Sigmoid colon (tissue), 7 donors: ENCODE measurements around the gene CHRNB2. TPM values are rescaled to one million over a fixed set of nuclear protein-coding genes. Genes with fewer than 3 reads are reported as not detected.

ENCODE experiments used
- DNase-seq: peaks from one replicate; pipeline ENCODE4 v3.0.0-alpha.2; 2019
- H3K27ac ChIP-seq, 4 donors: fragments of 200-600 bp; sonication (generic); one replicate each; pipeline ENCODE4 v1.5.1; 2016 to 2019; ENCODE audit warnings: mild to moderate bottlenecking in 1 of 4
- H3K27me3 ChIP-seq, 3 donors: fragments of 200-600 bp; sonication (generic); one replicate each; pipeline ENCODE4 v1.5.1; 2019; ENCODE audit warnings: mild to moderate bottlenecking in 1 of 3
- H3K36me3 ChIP-seq, 4 donors: fragments of 200-600 bp; sonication (generic); one replicate each; pipeline ENCODE4 v1.5.1; 2016 to 2019
- H3K4me1 ChIP-seq, 4 donors: fragments of 200-600 bp; sonication (generic); one replicate each; pipeline ENCODE4 v1.5.1; 2017 to 2019
- H3K4me3 ChIP-seq, 4 donors: fragments of 200-600 bp; sonication (generic); one replicate each; pipeline ENCODE4 v1.5.1; 2017 to 2019; ENCODE audit warnings: mild to moderate bottlenecking in 2 of 4, moderate library complexity in 1 of 4
- H3K9me3 ChIP-seq, 4 donors: fragments of 200-600 bp in 3 of 4; sonication (generic) in 3 of 4; one replicate each; pipeline versions ENCODE4 v1.5.1 to v1.6.1; 2013 to 2019
- EP300 ChIP-seq, 4 donors: sonication (generic); formaldehyde crosslinking; IDR thresholded peaks; one replicate each; pipeline ENCODE4 v1.6.1; 2017; ENCODE audit warnings: antibody characterized with exemption in 4 of 4
- POLR2A ChIP-seq, 2 donors: fragments of 450-650 bp; IDR thresholded peaks; one replicate each; pipeline ENCODE4 v1.6.1; 2016; ENCODE audit warnings: antibody characterized with exemption in 2 of 2, mild to moderate bottlenecking in 2 of 2, moderate library complexity in 2 of 2
- POLR2AphosphoS5 ChIP-seq, 4 donors: sonication (generic); formaldehyde crosslinking; IDR thresholded peaks; one replicate each; pipeline ENCODE4 v1.6.1; 2017; ENCODE audit warnings: antibody characterized with exemption in 4 of 4
- WGBS, 2 donors: extraction: QIAGEN DNeasy Blood & Tissue Kit; methylation state at CpG; one replicate each; pipeline ENCODE4 v1.1.7; 2013; 5-methylcytosine and 5-hydroxymethylcytosine counted together
- intact Hi-C: fragments of 100-400 bp; cut with DNase I; formaldehyde crosslinking; loops from one replicate; pipeline ENCODE4 v1.15.1; 2023
- polyA plus RNA-seq, 3 donors: library from polyadenylated mRNA; stranded (reverse); fragments of 200-250 nt; gene quantifications; one replicate each; pipeline ENCODE4 v1.2.3, GENCODE V29; 2013
- total RNA-seq, 4 donors: library from RNA; depleted of rRNA; stranded (reverse); fragments of >200 nt; gene quantifications; one replicate each; pipeline ENCODE4 v1.1.0, GENCODE V29; 2016
- TF ChIP-seq, protein P1 (sequence below), 4 experiments: fragments of 450-650 bp in 3 of 4; fragments of 200-600 bp in 1 of 4; IDR thresholded peaks; one replicate each; pipeline ENCODE4 v1.5.1; 2016 to 2019; ENCODE audit warnings: antibody characterized with exemption in 4 of 4, mild to moderate bottlenecking in 3 of 4, moderate library complexity in 2 of 4
- donor health status: healthy with polysubstance abuse.
- donor health status: Bipolar disorder and iron deficiency.
- donor health status: healthy.

The CHRNB2 gene
- total and polyA plus RNA-seq, 7 donors, result under 0.01 to 1.7 (median 0.95) TPM; not detected in 2

DNA sequence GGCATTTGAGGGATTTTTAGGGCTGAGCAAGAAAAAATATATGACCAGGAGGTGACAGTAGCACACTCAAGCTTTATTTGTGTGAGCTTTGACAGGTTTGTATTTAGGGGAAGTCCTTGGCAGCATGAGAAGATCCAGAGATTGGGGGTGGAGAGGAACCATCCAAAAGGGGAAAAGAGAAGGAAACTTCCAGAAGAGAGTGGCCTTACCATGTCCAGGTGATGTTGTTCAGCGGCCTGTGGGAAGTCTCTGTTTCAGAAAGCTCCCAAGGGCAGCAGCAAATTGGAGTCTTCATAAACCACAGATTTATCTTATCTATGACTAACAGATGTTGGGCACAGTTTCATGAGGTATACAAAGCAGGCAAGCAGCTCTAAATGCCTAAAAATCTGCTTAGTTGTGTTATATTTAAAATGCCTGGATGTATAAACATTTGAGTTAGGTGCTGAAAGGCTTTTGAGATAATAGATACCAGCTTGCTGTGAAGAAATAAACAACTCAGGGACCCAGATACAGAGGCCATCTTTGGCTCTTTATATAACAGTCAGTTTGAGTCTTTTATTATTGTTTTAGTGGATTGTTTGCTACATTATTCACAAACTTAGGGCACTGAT is 61.6 kb downstream of the CHRNB2 start:
- WGBS, 2 donors, result 80 to 87% methylated on average over 1 of the region's 1 CpG
- no peak for DNase-seq
- Histone ChIP-seq H3K9me3 (no peaks in the 10 kb centered on the region), H3K36me3 (no peaks in the 10 kb centered on the region), H3K27me3 (no peaks in the 10 kb centered on the region), H3K4me1 (peaks cover 0 to 22% (median 12%) of the 10 kb centered on the region in 4 donors), H3K27ac (no peak overlapping the region), H3K4me3 (no peak overlapping the region)
- intact Hi-C loops, result no loop called here
- no peak for TF ChIP-seq POLR2A (IDR thresholded peaks at IDR 0.05)
- TF ChIP-seq POLR2AphosphoS5 (IDR thresholded peaks at IDR 0.05), result no peak
- TF ChIP-seq EP300 (IDR thresholded peaks at IDR 0.05), result no peak
- TF ChIP-seq, protein P1, sequence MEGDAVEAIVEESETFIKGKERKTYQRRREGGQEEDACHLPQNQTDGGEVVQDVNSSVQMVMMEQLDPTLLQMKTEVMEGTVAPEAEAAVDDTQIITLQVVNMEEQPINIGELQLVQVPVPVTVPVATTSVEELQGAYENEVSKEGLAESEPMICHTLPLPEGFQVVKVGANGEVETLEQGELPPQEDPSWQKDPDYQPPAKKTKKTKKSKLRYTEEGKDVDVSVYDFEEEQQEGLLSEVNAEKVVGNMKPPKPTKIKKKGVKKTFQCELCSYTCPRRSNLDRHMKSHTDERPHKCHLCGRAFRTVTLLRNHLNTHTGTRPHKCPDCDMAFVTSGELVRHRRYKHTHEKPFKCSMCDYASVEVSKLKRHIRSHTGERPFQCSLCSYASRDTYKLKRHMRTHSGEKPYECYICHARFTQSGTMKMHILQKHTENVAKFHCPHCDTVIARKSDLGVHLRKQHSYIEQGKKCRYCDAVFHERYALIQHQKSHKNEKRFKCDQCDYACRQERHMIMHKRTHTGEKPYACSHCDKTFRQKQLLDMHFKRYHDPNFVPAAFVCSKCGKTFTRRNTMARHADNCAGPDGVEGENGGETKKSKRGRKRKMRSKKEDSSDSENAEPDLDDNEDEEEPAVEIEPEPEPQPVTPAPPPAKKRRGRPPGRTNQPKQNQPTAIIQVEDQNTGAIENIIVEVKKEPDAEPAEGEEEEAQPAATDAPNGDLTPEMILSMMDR (IDR thresholded peaks at IDR 0.05), result no peak

Other genes with a start within 250 kb of the CHRNB2 start
- gene AQP10, start 246.7 kb upstream of the CHRNB2 start, total RNA-seq, result not detected
- not detected for gene AQP10, start 246.7 kb upstream of the CHRNB2 start, polyA plus RNA-seq
- gene ATP8B2, start 242.3 kb upstream of the CHRNB2 start, total RNA-seq, result 10 to 100 TPM; 53.1 to 64.3 (median 56.6) TPM
- 10 to 100 TPM in 1 of 3 donors, 1 to 10 TPM in 1, under 1 TPM in 1; 0.92 to 17.7 (median 7.2) TPM for gene ATP8B2, start 242.3 kb upstream of the CHRNB2 start, polyA plus RNA-seq
- gene IL6R, start 162.4 kb upstream of the CHRNB2 start, total RNA-seq, result 10 to 100 TPM; 22.9 to 40.2 (median 36.6) TPM
- 10 to 100 TPM in 1 of 3 donors, 1 to 10 TPM in 2; 3.0 to 18.4 (median 7.6) TPM for gene IL6R, start 162.4 kb upstream of the CHRNB2 start, polyA plus RNA-seq
- gene TDRD10, start 65.6 kb upstream of the CHRNB2 start, total RNA-seq, result 1 to 10 TPM in 3 of 4 donors, under 1 TPM in 1; 0.68 to 3.9 (median 1.8) TPM
- 1 to 10 TPM in 2 of 3 donors, under 1 TPM in 1; 0.46 to 2.0 (median 1.8) TPM for gene TDRD10, start 65.6 kb upstream of the CHRNB2 start, polyA plus RNA-seq
- gene SHE, start 65.4 kb upstream of the CHRNB2 start, total RNA-seq, result 10 to 100 TPM in 1 of 4 donors, 1 to 10 TPM in 3; 5.2 to 10.2 (median 7.8) TPM
- 1 to 10 TPM; 1.6 to 5.7 (median 3.0) TPM for gene SHE, start 65.4 kb upstream of the CHRNB2 start, polyA plus RNA-seq
- 10 to 100 TPM; 15.1 to 18.9 (median 16.3) TPM for gene UBE2Q1, start 9.1 kb upstream of the CHRNB2 start, total RNA-seq
- gene UBE2Q1, start 9.1 kb upstream of the CHRNB2 start, polyA plus RNA-seq, result 10 to 100 TPM; 36.6 to 40.7 (median 37.7) TPM
- gene ADAR, start 40.4 kb downstream of the CHRNB2 start, total RNA-seq, result 100 to 1,000 TPM in 1 of 4 donors, 10 to 100 TPM in 3; 59.4 to 103 (median 69.7) TPM
- 10 to 100 TPM; 21.0 to 80.7 (median 38.6) TPM for gene ADAR, start 40.4 kb downstream of the CHRNB2 start, polyA plus RNA-seq